H1 (cell line): ENCODE results near the gene HSF4. TPM values are rescaled to one million over a fixed set of nuclear protein-coding genes. Genes with fewer than 3 reads are reported as not detected.

Experiments used
- CTCF ChIP-seq, 3 experiments: IDR thresholded peaks; 1 replicate in 2 of 3; 2 replicates in 1 of 3; pipeline versions ENCODE4 v1.5.1 to v1.6.1; 2011; ENCODE audit warnings: low read length in 3 of 3, mild to moderate bottlenecking in 3 of 3, inconsistent platforms in 2 of 3, low read depth in 1 of 3, moderate library complexity in 1 of 3; ENCODE audit not compliant: insufficient read depth in 1 of 3; ENCODE audit errors: control extremely low read depth in 1 of 3
- KDM4A ChIP-seq: IDR thresholded peaks from one replicate; pipeline ENCODE4 v1.7.1; 2012; ENCODE audit warnings: low read depth, mild to moderate bottlenecking, moderate library complexity, low read length, inconsistent platforms; ENCODE audit not compliant: severe bottlenecking
- MAX ChIP-seq: IDR thresholded peaks from 2 replicates; pipeline ENCODE4 v1.6.1; 2012; ENCODE audit warnings: inconsistent platforms
- POLR2A ChIP-seq, 2 experiments: IDR thresholded peaks; 1 replicate in 1 of 2; 2 replicates in 1 of 2; pipeline ENCODE4 v1.6.1; 2011; ENCODE audit warnings: low read depth in 2 of 2, low read length in 2 of 2, mild to moderate bottlenecking in 2 of 2; ENCODE audit errors: control extremely low read depth in 1 of 2
- RBBP5 ChIP-seq: IDR thresholded peaks from 2 replicates; pipeline ENCODE4 v1.7.1; 2012; ENCODE audit warnings: low read depth, mild to moderate bottlenecking, inconsistent platforms, low read length, moderate library complexity, borderline replicate concordance
- polyA plus RNA-seq, 7 experiments: library from polyadenylated mRNA; depleted of rRNA in 3 of 7; stranded (reverse) in 5 of 7; unstranded in 2 of 7; fragments of >200 nt in 5 of 7; fragments of 200-250 nt in 2 of 7; gene quantifications; 1 replicate in 5 of 7; 2 replicates in 1 of 7; 4 replicates in 1 of 7; pipeline versions ENCODE4 v1.2.1 to v1.2.3, GENCODE V29; 2011 to 2013; ENCODE audit warnings: missing spikeins in 2 of 7, mixed read lengths in 2 of 7
- total RNA-seq: library from RNA; stranded (reverse); fragmentation: NEBNext Ultra II Directional; extraction: Animal tissue kit (Norgen Biotek cat#: 25700); gene quantifications from 2 replicates; pipeline ENCODE4 v1.2.1, GENCODE V29; 2021

Gene HSF4
- total and polyA plus RNA-seq, 2 of the 8 experiments (the other 6 are each of a cell fraction or from before 2014, with no cell fraction given) = 0.14 TPM; not detected in 1

DNA sequence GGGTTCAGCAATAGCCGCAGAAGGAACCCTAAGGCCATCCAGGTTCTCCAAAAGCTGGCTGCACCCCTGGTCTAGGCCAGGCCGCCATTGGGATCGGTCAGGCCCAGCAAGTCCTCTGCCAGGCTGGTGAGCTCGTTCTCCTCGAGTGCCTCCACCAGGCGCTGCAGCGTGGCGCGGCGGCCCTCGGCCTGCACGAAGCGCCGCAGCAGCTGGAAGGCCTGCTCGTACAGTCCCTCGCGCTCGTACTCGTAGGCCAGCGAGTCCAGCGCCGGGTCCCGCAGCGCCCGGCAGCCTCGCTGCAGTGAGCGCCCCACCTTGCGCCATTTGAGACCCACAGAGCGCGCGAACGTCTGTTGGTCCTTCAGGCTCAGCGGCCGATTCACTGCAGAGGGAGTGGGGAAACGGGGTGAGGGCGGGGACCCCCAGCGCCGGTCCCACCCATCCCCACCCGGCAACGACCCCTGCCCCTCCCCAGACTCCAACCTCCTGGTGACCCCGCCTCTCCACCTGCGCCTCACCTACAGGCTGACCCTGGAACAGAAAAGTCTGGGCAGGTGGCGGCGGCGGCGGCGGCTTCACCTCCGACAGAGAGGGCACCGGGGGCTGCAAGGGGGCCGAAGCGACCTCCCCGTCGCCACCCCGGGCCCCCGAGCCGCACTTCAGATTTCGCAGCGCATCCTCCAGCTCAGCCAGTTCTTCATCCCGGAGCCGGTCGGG, 9.8 kb upstream of the HSF4 start (continued):
- TF ChIP-seq CTCF (IDR thresholded peaks at IDR 0.05; ENCODE audit: control extremely low read depth in 1 of 3, insufficient read depth in 1 of 3, low read depth in 1 of 3, low read length in 3 of 3) = 0 out of 4 replicates have a peak, but pooled peaks of 1 of the 3 experiments have one; percentile 5
- 0 out of 2 replicates have a peak, but pooled peaks have one; percentile 11 for TF ChIP-seq RBBP5
- peak; percentile 91 for TF ChIP-seq MAX
- TF ChIP-seq KDM4A = peak; percentile 71
- no peak for TF ChIP-seq POLR2A (IDR thresholded peaks at IDR 0.05; ENCODE audit: control extremely low read depth in 1 of 2, low read depth in 2 of 2, low read length in 2 of 2)
